ENCODE measurements around the gene GULP1.

DNA sequence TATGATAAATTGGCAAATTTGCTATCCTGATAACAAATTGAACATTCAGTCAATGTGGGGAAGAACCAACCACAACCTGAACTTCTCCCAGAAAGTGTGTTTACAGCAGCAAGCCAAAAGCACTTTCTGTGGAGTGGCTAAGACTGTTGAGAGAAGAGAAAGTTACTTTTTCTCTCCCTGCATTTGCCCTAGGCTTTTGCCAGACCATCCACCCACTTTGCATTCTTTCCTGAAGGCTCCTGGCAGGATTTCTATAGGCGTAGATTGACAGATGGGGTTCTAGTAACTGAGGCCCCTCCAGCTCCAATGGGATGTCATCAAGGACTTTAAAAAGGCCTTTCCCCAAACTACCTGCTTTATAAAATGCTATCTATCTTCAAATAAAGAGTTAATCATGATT, 215.2 kb downstream of the GULP1 start:
- TF ChIP-seq, protein P1, sequence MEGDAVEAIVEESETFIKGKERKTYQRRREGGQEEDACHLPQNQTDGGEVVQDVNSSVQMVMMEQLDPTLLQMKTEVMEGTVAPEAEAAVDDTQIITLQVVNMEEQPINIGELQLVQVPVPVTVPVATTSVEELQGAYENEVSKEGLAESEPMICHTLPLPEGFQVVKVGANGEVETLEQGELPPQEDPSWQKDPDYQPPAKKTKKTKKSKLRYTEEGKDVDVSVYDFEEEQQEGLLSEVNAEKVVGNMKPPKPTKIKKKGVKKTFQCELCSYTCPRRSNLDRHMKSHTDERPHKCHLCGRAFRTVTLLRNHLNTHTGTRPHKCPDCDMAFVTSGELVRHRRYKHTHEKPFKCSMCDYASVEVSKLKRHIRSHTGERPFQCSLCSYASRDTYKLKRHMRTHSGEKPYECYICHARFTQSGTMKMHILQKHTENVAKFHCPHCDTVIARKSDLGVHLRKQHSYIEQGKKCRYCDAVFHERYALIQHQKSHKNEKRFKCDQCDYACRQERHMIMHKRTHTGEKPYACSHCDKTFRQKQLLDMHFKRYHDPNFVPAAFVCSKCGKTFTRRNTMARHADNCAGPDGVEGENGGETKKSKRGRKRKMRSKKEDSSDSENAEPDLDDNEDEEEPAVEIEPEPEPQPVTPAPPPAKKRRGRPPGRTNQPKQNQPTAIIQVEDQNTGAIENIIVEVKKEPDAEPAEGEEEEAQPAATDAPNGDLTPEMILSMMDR (IDR thresholded peaks at IDR 0.05; ENCODE audit: insufficient read depth, low read depth, low read length) = no peak
- TF ChIP-seq EZH2 (IDR thresholded peaks at IDR 0.05; ENCODE audit: insufficient read depth, low read length) = no peak

Data from astrocyte (in vitro differentiated cells and primary cell).